Measurements from ENCODE around the gene PSD2. TPM values are rescaled to one million over a fixed set of nuclear protein-coding genes. Genes with fewer than 3 reads are reported as not detected.

The PSD2 gene
- total RNA-seq: not detected
- long read RNA-seq: 0 reads

GRCh38 chr5:139795074-139796001 lies at the start of gene PSD2:
Gene PSD2 (plus strand): TSS chr5:139795808. CDS start chr5:139809441, 13,633 bp downstream.
- no peak for DNase-seq (ENCODE audit: low spot score)

GRCh38 chr5:139746691-139747582 lies 48.7 kb upstream of the PSD2 start:
- DNase-seq (ENCODE audit: low spot score): no peak

- DNase-seq (ENCODE audit: low spot score): no peak
Observed at GRCh38 chr5:139747583-139748504, 47.8 kb upstream of the PSD2 start.

GRCh38 chr5:139748505-139748826 lies 47.1 kb upstream of the PSD2 start:
- DNase-seq (ENCODE audit: low spot score): no peak

- DNase-seq (ENCODE audit: low spot score): no peak
Observed at GRCh38 chr5:139749242-139749641, 46.4 kb upstream of the PSD2 start.

GRCh38 chr5:139751236-139751635 lies 44.4 kb upstream of the PSD2 start:
- DNase-seq (ENCODE audit: low spot score): no peak

GRCh38 chr5:139752506-139753473 lies 42.8 kb upstream of the PSD2 start:
- no peak for DNase-seq (ENCODE audit: low spot score)

- no peak for DNase-seq (ENCODE audit: low spot score)
Observed at GRCh38 chr5:139755892-139756671, 39.5 kb upstream of the PSD2 start.

- DNase-seq (ENCODE audit: low spot score): no peak
Observed at GRCh38 chr5:139756971-139757370, 38.6 kb upstream of the PSD2 start.

GRCh38 chr5:139757727-139758509 lies 37.7 kb upstream of the PSD2 start:
- DNase-seq (ENCODE audit: low spot score): no peak

- no peak for DNase-seq (ENCODE audit: low spot score)
Observed at GRCh38 chr5:139758510-139759075, 37.0 kb upstream of the PSD2 start.

GRCh38 chr5:139759219-139759721 lies 36.3 kb upstream of the PSD2 start:
- DNase-seq (ENCODE audit: low spot score): no peak

GRCh38 chr5:139760066-139761056 lies 35.2 kb upstream of the PSD2 start:
- DNase-seq (ENCODE audit: low spot score): no peak

GRCh38 chr5:139761057-139761450 lies 34.6 kb upstream of the PSD2 start:
- DNase-seq (ENCODE audit: low spot score): no peak

GRCh38 chr5:139761501-139761900 lies 34.1 kb upstream of the PSD2 start:
- no peak for DNase-seq (ENCODE audit: low spot score)

GRCh38 chr5:139762615-139763170 lies 32.9 kb upstream of the PSD2 start:
- DNase-seq (ENCODE audit: low spot score): no peak

Measured in mesenteric fat pad (tissue), 1 donor.